ENCODE results near the gene WDR54. TPM values are rescaled to one million over a fixed set of nuclear protein-coding genes. Genes with fewer than 3 reads are reported as not detected.

The WDR54 gene
- total and polyA plus RNA-seq, 5 experiments from 2014 or later, result 28.9 to 65.1 (median 43.9) TPM

- POLR2A ChIA-PET, result no interaction called here
- no peak for DNase-seq
- ATAC-seq, result no peak
- Mint-ChIP-seq H3K4me3 (no peak overlapping the region), H3K27me3 (no peaks in the 10 kb centered on the region), H3K9me3 (no peaks in the 10 kb centered on the region), H3K4me1 (peaks cover 14 to 28% (median 20%) of the 10 kb centered on the region in 4 donors), H3K27ac (no peak overlapping the region), H3K36me3 (peaks cover 0 to 15% (median 0%) of the 10 kb centered on the region in 3 donors)
Observed at GRCh38 chr2:74385396-74385795, 36.1 kb upstream of the WDR54 start.

GRCh38 chr2:74387346-74387745, 34.2 kb upstream of the WDR54 start:
- Mint-ChIP-seq H3K36me3 (peaks cover 0 to 11% (median 0%) of the 10 kb centered on the region in 3 donors), H3K27ac (no peak overlapping the region), H3K4me3 (no peak overlapping the region), H3K27me3 (no peaks in the 10 kb centered on the region), H3K9me3 (no peaks in the 10 kb centered on the region), H3K4me1 (peaks cover 7 to 20% (median 12%) of the 10 kb centered on the region in 4 donors)
- DNase-seq, result no peak
- no peak for ATAC-seq
- POLR2A ChIA-PET, result no interaction called here

GRCh38 chr2:74390606-74391005, 30.9 kb upstream of the WDR54 start:
- POLR2A ChIA-PET, result interaction anchor here (0.6 to 3.8 kb wide), 10 partner anchors 9 to 243 kb away, joined by 3 to 20 read pairs (median 4); partner anchors contain the start of genes BOLA3, C2orf81, MOB1A and MRPL53
- peak overlapping the region in 3 of 10 donors; percentile 78 to 99 (median 94) for H3K4me3 Mint-ChIP-seq

GRCh38 chr2:74391209-74391579, 30.3 kb upstream of the WDR54 start:
- no peaks in the 10 kb centered on the region for H3K9me3 Mint-ChIP-seq
- no peaks in the 10 kb centered on the region for H3K36me3 Mint-ChIP-seq
- peaks cover 0 to 5% (median 1%) of the 10 kb centered on the region in 5 donors for H3K27me3 Mint-ChIP-seq
- no peak for DNase-seq
- peak in 1 of 2 donors; percentile 50 for ATAC-seq
- peaks cover 4 to 9% (median 5%) of the 10 kb centered on the region in 4 donors for H3K4me1 Mint-ChIP-seq
- H3K4me3 Mint-ChIP-seq, result peak overlapping the region in 3 of 10 donors; percentile 94 to 99 (median 99)
- POLR2A ChIA-PET, result interaction anchor here (0.6 to 3.8 kb wide), 13 partner anchors 9 to 271 kb away, joined by 3 to 20 read pairs (median 4); partner anchors contain the start of genes BOLA3, C2orf81, INO80B and MOB1A
- H3K27ac Mint-ChIP-seq, result peak overlapping the region in 9 of 10 donors; percentile 92 to 100 (median 100)

More at GRCh38 chr2:74390606-74391005, 30.9 kb upstream of the WDR54 start:
- Mint-ChIP-seq H3K4me1 (peaks cover 4 to 9% (median 5%) of the 10 kb centered on the region in 4 donors), H3K27ac (peak overlapping the region in 4 of 10 donors; percentile 22 to 92 (median 30)), H3K9me3 (no peaks in the 10 kb centered on the region), H3K36me3 (no peaks in the 10 kb centered on the region), H3K27me3 (peaks cover 0 to 5% (median 1%) of the 10 kb centered on the region in 5 donors)
- DNase-seq (no peak), ATAC-seq (no peak)

DNA sequence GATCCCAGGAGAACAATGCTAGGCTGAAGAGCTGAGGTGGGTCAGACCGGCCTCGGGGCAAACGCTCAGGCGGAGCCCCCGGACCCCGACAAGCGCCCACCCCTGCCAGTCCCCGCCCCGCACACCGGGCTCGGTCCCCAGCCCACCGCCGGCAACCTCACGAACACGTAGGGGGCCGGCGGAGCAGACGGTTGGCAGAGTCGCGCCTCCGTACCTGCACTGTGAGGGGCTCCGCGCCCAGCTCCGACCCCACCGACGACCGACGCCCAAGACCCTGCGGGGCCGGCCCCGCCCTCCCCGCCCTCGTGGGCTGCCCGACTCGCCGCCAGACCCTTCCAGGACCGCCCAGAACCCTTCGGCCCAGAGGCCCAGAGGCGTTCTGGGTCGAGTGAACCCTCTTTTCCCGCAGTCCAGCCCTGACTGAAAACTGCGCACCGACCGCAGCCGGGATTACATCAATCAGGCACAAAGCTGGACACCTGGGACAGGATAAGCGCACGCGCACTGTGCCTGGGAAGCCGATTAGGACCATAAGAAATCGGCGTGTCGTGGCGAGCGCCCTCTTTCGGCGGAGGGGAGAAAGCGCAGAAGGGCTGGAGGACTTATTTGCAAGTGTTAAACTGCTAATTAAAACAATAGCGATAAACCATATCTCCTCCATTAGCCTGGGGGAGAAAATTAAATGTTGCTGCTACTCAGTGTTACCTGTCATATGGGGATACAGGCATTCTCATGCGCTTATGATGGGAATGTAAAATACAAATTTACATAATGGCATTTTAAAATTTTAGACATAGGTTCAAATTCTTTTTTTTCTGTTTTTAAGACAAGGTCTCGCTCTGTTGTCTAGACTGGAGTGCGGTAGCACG, 29.7 kb upstream of the WDR54 start:
- POLR2A ChIA-PET, result interaction anchor here (0.6 to 3.8 kb wide), 13 partner anchors 9 to 271 kb away, joined by 3 to 20 read pairs (median 4); partner anchors contain the start of genes BOLA3, C2orf81, INO80B and MOB1A
- H3K4me3 Mint-ChIP-seq, result peak overlapping the region in 3 of 10 donors; percentile 94 to 99 (median 99)
- no peaks in the 10 kb centered on the region for H3K9me3 Mint-ChIP-seq
- no peaks in the 10 kb centered on the region for H3K36me3 Mint-ChIP-seq
- DNase-seq, result peak; percentile 86 to 99 (median 96)
- ATAC-seq, result peak; percentile 85 to 92
- H3K27me3 Mint-ChIP-seq, result peaks cover 0 to 5% (median 1%) of the 10 kb centered on the region in 5 donors
- peaks cover 4 to 9% (median 5%) of the 10 kb centered on the region in 4 donors for H3K4me1 Mint-ChIP-seq
- H3K27ac Mint-ChIP-seq, result peak overlapping the region in 9 of 10 donors; percentile 99 to 100 (median 100)

- H3K9me3 Mint-ChIP-seq, result no peaks in the 10 kb centered on the region
- peaks cover 0 to 5% (median 1%) of the 10 kb centered on the region in 5 donors for H3K27me3 Mint-ChIP-seq
- DNase-seq (no peak), ATAC-seq (no peak)
- POLR2A ChIA-PET, result interaction anchor here (0.6 to 3.8 kb wide), 9 partner anchors 9 to 214 kb away, joined by 3 to 20 read pairs (median 6); partner anchors contain the start of genes C2orf81, INO80B, MOB1A and MTHFD2
- no peaks in the 10 kb centered on the region for H3K36me3 Mint-ChIP-seq
- peaks cover 4 to 9% (median 5%) of the 10 kb centered on the region in 4 donors for H3K4me1 Mint-ChIP-seq
- H3K27ac Mint-ChIP-seq, result peak overlapping the region in 8 of 10 donors; percentile 99 to 100 (median 100)
- H3K4me3 Mint-ChIP-seq, result peak overlapping the region in 2 of 10 donors; percentile 99
Observed at GRCh38 chr2:74392449-74392743, 29.1 kb upstream of the WDR54 start.

GRCh38 chr2:74393525-74393924, 28.0 kb upstream of the WDR54 start:
- Mint-ChIP-seq H3K36me3 (no peaks in the 10 kb centered on the region), H3K27ac (no peak overlapping the region), H3K4me3 (no peak overlapping the region), H3K9me3 (no peaks in the 10 kb centered on the region), H3K4me1 (peaks cover 4 to 9% (median 5%) of the 10 kb centered on the region in 4 donors), H3K27me3 (peaks cover 0 to 5% (median 1%) of the 10 kb centered on the region in 5 donors)
- POLR2A ChIA-PET, result no interaction called here
- no peak for DNase-seq
- ATAC-seq, result no peak

- H3K27me3 Mint-ChIP-seq, result peaks cover 0 to 8% (median 1%) of the 10 kb centered on the region in 5 donors
- DNase-seq (no peak), ATAC-seq (no peak)
- H3K27ac Mint-ChIP-seq, result no peak overlapping the region
- POLR2A ChIA-PET, result no interaction called here
- H3K9me3 Mint-ChIP-seq, result no peaks in the 10 kb centered on the region
- H3K36me3 Mint-ChIP-seq, result no peaks in the 10 kb centered on the region
- H3K4me3 Mint-ChIP-seq, result no peak overlapping the region
- H3K4me1 Mint-ChIP-seq, result peaks cover 2 to 11% (median 7%) of the 10 kb centered on the region in 4 donors
Observed at GRCh38 chr2:74396149-74396548, 25.4 kb upstream of the WDR54 start.

DNA sequence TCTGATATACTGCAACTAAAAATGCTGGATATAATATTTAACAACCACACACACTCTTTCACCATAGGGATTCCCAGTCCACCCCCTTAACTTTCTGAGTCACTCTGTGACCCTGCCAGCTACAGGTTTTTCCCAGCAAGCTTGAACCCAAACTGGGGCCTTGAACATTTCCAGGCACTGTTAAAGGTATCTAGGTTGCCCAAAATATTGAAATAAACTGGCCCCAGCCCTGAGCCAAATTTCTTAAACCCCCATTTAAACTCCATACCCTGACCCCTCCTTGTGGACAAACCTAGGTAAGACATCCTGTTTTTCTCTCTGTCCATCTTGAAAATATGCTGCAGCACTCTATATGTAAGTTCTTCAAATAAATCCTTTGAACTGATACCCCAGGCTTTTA, 21.7 kb upstream of the WDR54 start:
- Mint-ChIP-seq H3K4me3 (no peak overlapping the region), H3K4me1 (peaks cover 0 to 7% (median 2%) of the 10 kb centered on the region in 4 donors), H3K36me3 (no peaks in the 10 kb centered on the region), H3K9me3 (no peaks in the 10 kb centered on the region), H3K27ac (peak overlapping the region in 2 of 10 donors; percentile 2 to 11), H3K27me3 (peaks cover 0 to 3% (median 0%) of the 10 kb centered on the region in 5 donors)
- DNase-seq (peak in 3 of 10 donors; percentile 40 to 45 (median 42)), ATAC-seq (peak; percentile 74 to 75)
- POLR2A ChIA-PET, result interaction anchor here (0.6 kb wide), 1 partner anchor 18 kb away, joined by 11 read pairs; no protein-coding TSS in a partner anchor

GRCh38 chr2:74401891-74402290, 19.6 kb upstream of the WDR54 start:
- Mint-ChIP-seq H3K4me3 (no peak overlapping the region), H3K4me1 (peaks cover 0 to 7% (median 2%) of the 10 kb centered on the region in 4 donors), H3K27ac (no peak overlapping the region), H3K27me3 (peaks cover 0 to 3% (median 0%) of the 10 kb centered on the region in 5 donors), H3K9me3 (no peaks in the 10 kb centered on the region), H3K36me3 (no peaks in the 10 kb centered on the region)
- no peak for ATAC-seq
- DNase-seq, result no peak
- POLR2A ChIA-PET, result no interaction called here

DNA sequence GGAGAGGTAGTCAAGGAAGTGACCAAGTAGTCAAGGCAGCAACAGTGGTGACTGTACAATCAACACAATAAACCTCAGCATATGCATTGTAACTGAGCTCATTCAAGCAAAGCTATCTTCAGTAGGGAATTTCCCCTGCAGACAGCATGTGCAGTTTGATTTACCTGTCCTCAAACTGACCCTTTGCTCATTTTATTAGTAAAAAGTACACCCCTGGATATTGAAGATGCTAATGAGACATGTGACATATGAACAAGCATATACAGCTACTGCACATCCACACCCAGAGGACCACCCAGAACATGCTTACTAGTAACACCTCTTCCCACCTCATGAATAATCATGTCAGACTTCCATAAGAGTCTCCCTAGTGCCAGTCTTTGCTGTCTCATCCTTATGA, 15.5 kb upstream of the WDR54 start:
- no peaks in the 10 kb centered on the region for H3K4me1 Mint-ChIP-seq
- H3K36me3 Mint-ChIP-seq, result no peaks in the 10 kb centered on the region
- H3K27me3 Mint-ChIP-seq, result peaks cover 0 to 10% (median 6%) of the 10 kb centered on the region in 5 donors
- POLR2A ChIA-PET, result no interaction called here
- H3K9me3 Mint-ChIP-seq, result no peaks in the 10 kb centered on the region
- DNase-seq (no peak), ATAC-seq (peak in 1 of 2 donors; percentile 35)
- no peak overlapping the region for H3K27ac Mint-ChIP-seq
- H3K4me3 Mint-ChIP-seq, result no peak overlapping the region

DNA sequence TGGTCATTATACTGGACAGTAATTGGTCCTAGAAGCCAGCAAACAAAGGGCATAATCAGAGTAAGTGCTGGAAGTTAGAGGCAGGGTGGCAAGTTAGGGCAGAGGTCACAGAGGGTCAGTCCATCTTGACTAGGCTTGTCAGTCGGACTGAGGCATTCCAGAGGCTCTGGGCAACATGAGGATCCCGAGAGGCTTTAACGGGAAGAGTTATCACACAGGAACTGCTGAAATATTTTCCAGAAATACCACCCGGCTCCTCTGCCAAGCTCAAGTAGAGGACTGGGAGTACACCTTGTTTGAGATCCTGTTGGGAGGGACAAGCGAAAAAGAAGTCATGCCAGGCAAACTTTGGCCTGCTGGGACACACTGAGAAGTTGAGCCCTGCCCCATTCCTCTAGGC, 13.8 kb upstream of the WDR54 start:
- POLR2A ChIA-PET, result interaction anchor here (0.7 kb wide), 1 partner anchor 10 kb away, joined by 3 read pairs; no protein-coding TSS in a partner anchor
- H3K4me1 Mint-ChIP-seq, result peaks cover 0 to 3% (median 1%) of the 10 kb centered on the region in 4 donors
- H3K9me3 Mint-ChIP-seq, result no peaks in the 10 kb centered on the region
- H3K4me3 Mint-ChIP-seq, result no peak overlapping the region
- no peak for DNase-seq
- peaks cover 0 to 10% (median 6%) of the 10 kb centered on the region in 5 donors for H3K27me3 Mint-ChIP-seq
- no peak for ATAC-seq
- H3K36me3 Mint-ChIP-seq, result no peaks in the 10 kb centered on the region
- no peak overlapping the region for H3K27ac Mint-ChIP-seq
